ENCODE results near the gene NT5C1A. TPM values are rescaled to one million over a fixed set of nuclear protein-coding genes. Genes with fewer than 3 reads are reported as not detected.
A peak's percentile ranks its signal among the peaks of the same experiment; 100 is the strongest.

The NT5C1A gene
- total RNA-seq, 1 experiment from 2014 or later, result not detected

DNA sequence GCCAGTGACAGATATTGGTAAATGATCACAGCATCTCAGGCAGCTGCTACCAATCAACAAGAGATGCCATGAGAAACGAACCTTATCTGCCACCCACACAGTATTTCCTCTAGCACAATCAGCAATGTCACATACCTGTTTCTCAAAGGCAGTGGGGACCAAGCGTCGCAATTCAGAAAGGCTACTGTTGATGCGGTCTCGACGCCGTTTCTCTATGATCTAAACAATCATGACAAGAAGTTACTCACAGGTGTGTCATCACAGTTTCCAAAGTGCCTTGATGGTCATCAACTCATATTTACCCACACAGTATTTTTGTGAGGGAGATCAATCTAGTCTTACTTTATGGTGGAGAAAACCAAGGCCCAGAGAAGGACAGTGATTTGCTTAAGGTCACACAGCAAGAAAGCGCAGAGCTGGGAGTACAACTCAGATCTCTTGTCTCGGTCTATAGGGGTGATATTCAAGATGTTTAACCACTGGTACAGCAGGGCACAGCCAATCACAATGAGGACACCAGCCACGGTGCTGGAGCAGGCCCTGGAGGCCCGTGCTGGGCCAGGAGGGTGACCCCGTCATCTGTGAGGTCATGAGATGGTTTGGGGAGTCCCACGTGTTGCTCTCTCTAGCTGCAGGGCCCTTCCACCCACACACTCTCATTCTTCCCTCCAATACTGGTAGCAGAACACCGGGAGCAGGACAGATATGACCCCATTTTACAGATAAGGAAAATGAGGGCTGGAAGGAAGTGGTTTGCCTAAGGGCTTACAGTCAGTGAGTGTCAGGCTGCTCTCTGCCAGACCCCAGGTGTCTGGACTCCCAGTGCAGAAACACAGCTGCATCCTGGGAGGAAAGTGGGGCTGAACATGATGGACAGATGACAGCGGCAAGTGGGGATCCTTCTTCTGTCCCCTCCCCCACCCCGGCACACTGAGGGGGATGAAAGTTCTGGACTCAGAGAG is 40.3 kb downstream of the NT5C1A start:
- Histone ChIP-seq H3K36me3 (ENCODE audit: low read depth, low read length) (no peaks in the 10 kb centered on the region), H3K9ac (ENCODE audit: low read length) (no peak overlapping the region), H3K4me1 (ENCODE audit: insufficient read depth, low read length) (no peaks in the 10 kb centered on the region), H3K79me2 (ENCODE audit: low read length) (no peaks in the 10 kb centered on the region), H3K4me2 (ENCODE audit: low read length) (no peak overlapping the region), H3K27ac (ENCODE audit: low read length) (no peak overlapping the region), H2AFZ (ENCODE audit: low read length) (no peak overlapping the region), H3K27me3 (ENCODE audit: low read length) (peaks cover 14% of the 10 kb centered on the region), H3F3A (ENCODE audit: low read length, unreplicated experiment) (no peaks in the 10 kb centered on the region), H3K9me3 (ENCODE audit: low read length) (no peaks in the 10 kb centered on the region), H3K9me2 (replicated peaks; ENCODE audit: low read length) (no peaks in the 10 kb centered on the region), H3K4me3 (ENCODE audit: low read length) (no peak overlapping the region), H4K20me1 (ENCODE audit: low read length) (no peaks in the 10 kb centered on the region)
- ATAC-seq, result no peak
- ChIA-PET POLR2A (ENCODE audit: unreplicated experiment) (no interaction called here), CTCF (no interaction called here)
- peak; percentile 17 for DNase-seq
- TF ChIP-seq, protein P1, sequence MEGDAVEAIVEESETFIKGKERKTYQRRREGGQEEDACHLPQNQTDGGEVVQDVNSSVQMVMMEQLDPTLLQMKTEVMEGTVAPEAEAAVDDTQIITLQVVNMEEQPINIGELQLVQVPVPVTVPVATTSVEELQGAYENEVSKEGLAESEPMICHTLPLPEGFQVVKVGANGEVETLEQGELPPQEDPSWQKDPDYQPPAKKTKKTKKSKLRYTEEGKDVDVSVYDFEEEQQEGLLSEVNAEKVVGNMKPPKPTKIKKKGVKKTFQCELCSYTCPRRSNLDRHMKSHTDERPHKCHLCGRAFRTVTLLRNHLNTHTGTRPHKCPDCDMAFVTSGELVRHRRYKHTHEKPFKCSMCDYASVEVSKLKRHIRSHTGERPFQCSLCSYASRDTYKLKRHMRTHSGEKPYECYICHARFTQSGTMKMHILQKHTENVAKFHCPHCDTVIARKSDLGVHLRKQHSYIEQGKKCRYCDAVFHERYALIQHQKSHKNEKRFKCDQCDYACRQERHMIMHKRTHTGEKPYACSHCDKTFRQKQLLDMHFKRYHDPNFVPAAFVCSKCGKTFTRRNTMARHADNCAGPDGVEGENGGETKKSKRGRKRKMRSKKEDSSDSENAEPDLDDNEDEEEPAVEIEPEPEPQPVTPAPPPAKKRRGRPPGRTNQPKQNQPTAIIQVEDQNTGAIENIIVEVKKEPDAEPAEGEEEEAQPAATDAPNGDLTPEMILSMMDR (conservative IDR thresholded peaks at IDR 0.05; ENCODE audit: low read depth, low read length), result no peak
- TF ChIP-seq EZH2 (IDR thresholded peaks at IDR 0.05; ENCODE audit: low read length, unreplicated experiment) (no peak), EZH2phosphoT487 (IDR thresholded peaks at IDR 0.05; ENCODE audit: borderline replicate concordance, low read length) (no peak)
- intact Hi-C loops (cut with micrococcal nuclease), result no loop called here
- BruUV-seq (replicated peaks), result no TSS peak

DNA sequence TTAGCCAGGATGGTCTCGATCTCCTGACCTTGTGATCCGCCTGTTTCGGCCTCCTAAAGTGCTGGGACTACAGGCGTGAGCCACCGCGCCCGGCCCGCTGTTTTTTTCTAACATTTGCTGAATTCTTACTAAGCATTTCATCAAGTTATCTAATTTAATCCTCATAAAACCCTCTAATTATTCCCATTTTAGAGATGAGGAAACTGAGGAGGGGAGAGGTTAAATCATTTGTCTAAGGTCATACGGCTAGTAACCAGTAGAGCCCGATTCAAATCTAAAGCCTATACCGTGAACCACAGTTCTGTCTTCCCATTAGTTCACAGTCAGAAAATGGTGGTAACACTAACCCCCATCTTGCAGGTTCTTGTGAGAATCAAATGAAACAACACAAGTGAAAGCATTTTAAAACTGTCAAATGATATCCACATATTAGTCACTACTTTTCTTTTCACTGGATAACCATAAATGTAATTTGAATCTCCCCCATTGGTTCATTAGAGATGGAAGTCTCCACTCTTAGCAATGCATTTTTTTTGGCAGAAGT is 43.0 kb downstream of the NT5C1A start:
- TF ChIP-seq EZH2 (IDR thresholded peaks at IDR 0.05; ENCODE audit: low read length, unreplicated experiment), result no peak
- no peaks in the 10 kb centered on the region for H3K79me2 ChIP-seq (ENCODE audit: low read length)
- no peak for ATAC-seq
- no peak overlapping the region for H3K4me2 ChIP-seq (ENCODE audit: low read length)
- ChIA-PET POLR2A (ENCODE audit: unreplicated experiment) (no interaction called here), CTCF (no interaction called here)
- no TSS peak for BruUV-seq (replicated peaks)
- H2AFZ ChIP-seq (ENCODE audit: low read length), result no peak overlapping the region
- H3K27me3 ChIP-seq (ENCODE audit: low read length), result peaks cover 34% of the 10 kb centered on the region
- intact Hi-C loops (cut with micrococcal nuclease), result no loop called here
- no peak overlapping the region for H3K27ac ChIP-seq (ENCODE audit: low read length)
- H3F3A ChIP-seq (ENCODE audit: low read length, unreplicated experiment), result no peaks in the 10 kb centered on the region
- H3K9ac ChIP-seq (ENCODE audit: low read length), result no peak overlapping the region
- no peaks in the 10 kb centered on the region for H3K9me3 ChIP-seq (ENCODE audit: low read length)
- no peaks in the 10 kb centered on the region for H3K36me3 ChIP-seq (ENCODE audit: low read depth, low read length)
- no peaks in the 10 kb centered on the region for H4K20me1 ChIP-seq (ENCODE audit: low read length)
- no peaks in the 10 kb centered on the region for H3K9me2 ChIP-seq (replicated peaks; ENCODE audit: low read length)
- no peak for DNase-seq
- no peak overlapping the region for H3K4me3 ChIP-seq (ENCODE audit: low read length)
- no peaks in the 10 kb centered on the region for H3K4me1 ChIP-seq (ENCODE audit: insufficient read depth, low read length)

DNA sequence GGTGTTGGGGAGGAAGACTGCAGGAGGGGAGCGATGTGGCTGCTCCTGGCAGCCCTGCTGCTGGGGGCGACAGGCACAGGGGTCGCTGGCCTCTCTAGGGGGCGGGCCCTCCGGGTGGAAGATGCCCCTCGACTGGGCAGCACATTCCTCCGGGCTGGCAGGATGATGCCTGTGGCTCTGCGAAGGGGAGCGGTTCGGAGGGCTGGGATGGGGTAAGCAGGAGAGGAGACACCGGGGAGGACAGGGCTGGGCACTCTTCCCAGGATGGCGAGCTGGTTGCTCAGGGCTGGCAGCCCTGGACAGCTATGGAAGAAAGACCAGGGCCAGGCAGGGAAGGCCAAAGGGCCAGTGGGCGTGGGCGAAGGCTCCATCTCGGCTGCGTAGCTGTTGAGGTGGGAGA is 45.3 kb downstream of the NT5C1A start:
- intact Hi-C loops (cut with micrococcal nuclease), result no loop called here
- Histone ChIP-seq H3K79me2 (ENCODE audit: low read length) (no peaks in the 10 kb centered on the region), H3K4me1 (ENCODE audit: insufficient read depth, low read length) (no peaks in the 10 kb centered on the region), H3K4me2 (ENCODE audit: low read length) (no peak overlapping the region), H4K20me1 (ENCODE audit: low read length) (no peaks in the 10 kb centered on the region), H2AFZ (ENCODE audit: low read length) (no peak overlapping the region), H3K4me3 (ENCODE audit: low read length) (no peak overlapping the region), H3K9me2 (replicated peaks; ENCODE audit: low read length) (no peaks in the 10 kb centered on the region), H3K9ac (ENCODE audit: low read length) (no peak overlapping the region), H3K27me3 (ENCODE audit: low read length) (peaks cover 26% of the 10 kb centered on the region; the same call in 1 of the 2 replicates), H3K36me3 (ENCODE audit: low read depth, low read length) (no peaks in the 10 kb centered on the region), H3K27ac (ENCODE audit: low read length) (no peak overlapping the region), H3K9me3 (ENCODE audit: low read length) (no peaks in the 10 kb centered on the region), H3F3A (ENCODE audit: low read length, unreplicated experiment) (no peaks in the 10 kb centered on the region)
- BruUV-seq (replicated peaks), result no TSS peak
- ChIA-PET CTCF (no interaction called here), POLR2A (ENCODE audit: unreplicated experiment) (no interaction called here)
- ATAC-seq (no peak), DNase-seq (no peak)
- TF ChIP-seq, protein P1 (conservative IDR thresholded peaks at IDR 0.05; ENCODE audit: low read depth, low read length), result no peak
- TF ChIP-seq EZH2phosphoT487 (IDR thresholded peaks at IDR 0.05; ENCODE audit: borderline replicate concordance, low read length) (no peak), EZH2 (IDR thresholded peaks at IDR 0.05; ENCODE audit: low read length, unreplicated experiment) (no peak)
